Astrocyte of the cerebellum (primary cell): ENCODE data around the gene NDUFS7.

Experiments
- DNase-seq: peaks from one replicate; pipeline ENCODE4 v3.0.0-alpha.2; 2011; ENCODE audit warnings: low read depth
- H3K4me3 ChIP-seq: 2 replicates; pipeline ENCODE4 v1.5.1; 2011; ENCODE audit warnings: mild to moderate bottlenecking, low read depth, low read length, moderate library complexity
- in situ Hi-C: cut with HindIII; loops from 2 replicates; pipeline ENCODE4 v1.10.0; 2017; ENCODE audit warnings: low sequenced_read_pairs
- TF ChIP-seq, protein P1 (sequence below): IDR thresholded peaks from 2 replicates; pipeline ENCODE4 v1.5.1; 2012; ENCODE audit warnings: low read length, low read depth, moderate library complexity, mild to moderate bottlenecking; ENCODE audit errors: missing control alignments

NDUFS7 gene

DNA sequence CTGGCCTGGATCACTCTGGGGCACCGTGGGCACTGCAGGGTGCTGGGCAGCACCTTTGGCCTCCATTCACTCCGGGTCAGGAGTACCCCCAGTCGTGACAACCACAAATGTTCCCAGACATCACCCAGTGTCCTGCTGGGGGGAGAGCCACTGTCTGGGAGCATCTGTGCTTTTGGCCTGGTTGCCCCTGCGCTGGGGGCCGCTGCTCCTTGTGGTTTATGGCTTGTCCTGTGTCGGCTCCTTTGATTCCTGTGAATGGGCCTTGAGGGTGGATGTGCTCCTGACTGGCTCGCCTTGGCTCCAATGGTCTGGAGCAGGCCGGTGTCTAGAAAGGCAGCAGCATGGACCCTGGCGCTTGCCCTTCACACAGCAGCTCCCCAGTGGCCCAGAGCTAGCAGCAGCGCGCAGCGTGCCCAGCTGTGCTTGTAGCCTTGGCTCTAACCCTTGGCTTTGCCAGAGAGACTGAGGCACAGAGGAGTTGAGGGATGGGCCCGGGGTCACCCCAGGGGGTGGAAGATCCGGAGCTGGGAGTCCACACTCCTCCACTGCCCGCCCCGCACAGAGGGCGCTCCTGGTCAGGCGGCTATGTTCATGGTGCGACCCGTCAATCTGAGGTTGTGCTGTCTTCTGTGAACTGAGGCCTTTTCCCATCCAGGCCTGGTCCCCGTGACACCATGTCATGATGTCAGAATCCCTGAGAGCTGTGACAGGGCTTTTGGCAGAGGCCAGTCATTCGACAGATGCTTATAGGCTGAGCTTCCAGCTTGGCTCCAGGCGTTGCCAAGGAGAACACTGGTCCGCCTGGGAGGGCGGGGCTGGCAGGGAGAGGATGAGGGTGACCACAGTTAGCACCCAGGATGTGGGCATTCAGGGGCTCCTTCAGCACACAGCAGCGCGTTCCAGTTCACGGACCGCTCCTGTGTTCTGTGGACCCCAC lies 27.8 kb downstream of the NDUFS7 start:
- H3K4me3 ChIP-seq, result peak overlapping the region; percentile 14

DNA sequence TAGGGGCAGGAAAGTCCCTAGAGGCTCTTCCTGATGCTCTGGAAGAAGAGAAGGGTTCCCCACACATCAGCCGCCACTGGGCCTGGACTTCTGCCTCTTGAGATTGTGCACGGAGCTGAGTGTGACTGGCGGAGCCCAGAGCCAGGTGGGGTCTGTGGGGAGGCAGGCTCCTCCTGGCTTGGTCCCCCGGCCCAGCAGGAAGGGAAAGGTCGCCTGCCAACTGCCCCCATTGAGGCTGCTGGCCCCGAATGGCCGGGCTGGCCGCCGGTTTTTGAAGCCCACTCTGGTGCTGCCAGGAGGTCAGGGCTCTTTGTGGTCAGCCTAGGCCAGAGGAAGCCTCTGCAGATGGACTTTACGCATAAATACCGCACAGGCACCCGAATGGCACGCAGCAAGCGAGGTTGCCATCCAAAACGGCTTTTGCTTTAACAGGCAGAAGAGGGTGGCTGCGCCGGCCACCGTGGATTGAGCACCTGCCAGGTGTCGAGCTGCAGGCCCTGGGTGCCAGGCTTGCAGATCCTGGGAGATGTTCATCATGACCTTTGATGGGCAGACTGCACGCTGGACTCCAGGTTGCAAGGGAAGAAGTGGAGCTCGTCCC lies 28.7 kb downstream of the NDUFS7 start:
- in situ Hi-C loops, result loop anchor here (5.0 kb wide), 2 partner anchors 90 to 130 kb away; no protein-coding TSS in a partner anchor
- no peak for DNase-seq
- TF ChIP-seq, protein P1, sequence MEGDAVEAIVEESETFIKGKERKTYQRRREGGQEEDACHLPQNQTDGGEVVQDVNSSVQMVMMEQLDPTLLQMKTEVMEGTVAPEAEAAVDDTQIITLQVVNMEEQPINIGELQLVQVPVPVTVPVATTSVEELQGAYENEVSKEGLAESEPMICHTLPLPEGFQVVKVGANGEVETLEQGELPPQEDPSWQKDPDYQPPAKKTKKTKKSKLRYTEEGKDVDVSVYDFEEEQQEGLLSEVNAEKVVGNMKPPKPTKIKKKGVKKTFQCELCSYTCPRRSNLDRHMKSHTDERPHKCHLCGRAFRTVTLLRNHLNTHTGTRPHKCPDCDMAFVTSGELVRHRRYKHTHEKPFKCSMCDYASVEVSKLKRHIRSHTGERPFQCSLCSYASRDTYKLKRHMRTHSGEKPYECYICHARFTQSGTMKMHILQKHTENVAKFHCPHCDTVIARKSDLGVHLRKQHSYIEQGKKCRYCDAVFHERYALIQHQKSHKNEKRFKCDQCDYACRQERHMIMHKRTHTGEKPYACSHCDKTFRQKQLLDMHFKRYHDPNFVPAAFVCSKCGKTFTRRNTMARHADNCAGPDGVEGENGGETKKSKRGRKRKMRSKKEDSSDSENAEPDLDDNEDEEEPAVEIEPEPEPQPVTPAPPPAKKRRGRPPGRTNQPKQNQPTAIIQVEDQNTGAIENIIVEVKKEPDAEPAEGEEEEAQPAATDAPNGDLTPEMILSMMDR, result no peak
- no peak overlapping the region for H3K4me3 ChIP-seq

More for the DNA sequence above, 27.8 kb downstream of the NDUFS7 start:
- TF ChIP-seq, protein P1, result no peak
- in situ Hi-C loops, result loop anchor here (5.0 kb wide), 2 partner anchors 89 to 129 kb away; no protein-coding TSS in a partner anchor
- DNase-seq, result no peak

DNA sequence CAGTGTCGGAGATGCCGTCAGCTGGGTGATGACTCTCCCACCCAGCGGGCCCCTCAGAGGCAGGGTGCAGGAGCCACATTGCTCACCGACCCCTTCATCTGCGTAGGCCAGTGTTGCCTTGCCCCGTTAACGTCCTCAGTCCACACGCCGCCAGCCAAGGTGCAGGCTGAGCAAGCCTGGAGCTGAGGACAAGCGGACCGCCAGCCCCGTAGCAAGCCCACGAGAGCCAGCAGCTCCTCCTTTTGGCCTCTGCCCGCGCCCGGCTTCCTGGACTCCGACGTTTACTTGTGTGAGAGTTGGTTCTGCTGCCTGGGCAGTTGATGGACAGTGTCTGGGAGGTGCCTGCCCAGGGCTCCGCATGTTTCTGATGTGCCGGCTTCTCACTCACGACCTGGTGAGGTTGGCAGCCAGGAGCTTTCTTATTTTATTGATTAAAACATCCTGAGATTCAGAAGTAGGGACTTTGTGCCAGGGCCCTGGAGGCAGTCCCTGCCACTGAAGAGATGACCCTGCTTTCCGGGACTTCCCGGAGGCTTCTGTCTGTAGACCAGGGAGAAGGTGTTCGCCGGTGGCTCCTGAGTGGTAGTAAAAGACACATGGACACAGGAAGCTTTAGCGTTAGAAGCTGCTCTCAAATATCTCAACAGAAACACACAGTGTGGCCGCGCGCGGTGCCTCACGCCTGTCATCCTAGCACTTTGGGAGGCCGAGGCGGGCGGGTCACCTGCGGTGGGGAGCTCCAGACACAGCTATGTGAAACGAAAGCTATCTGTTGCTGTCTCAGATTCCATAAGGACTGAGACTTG lies 29.5 kb downstream of the NDUFS7 start:
- in situ Hi-C loops, result loop anchor here (5.0 kb wide), 2 partner anchors 91 to 131 kb away; no protein-coding TSS in a partner anchor
- no peak for DNase-seq
- TF ChIP-seq, protein P1, result no peak
- H3K4me3 ChIP-seq, result no peak overlapping the region

DNA sequence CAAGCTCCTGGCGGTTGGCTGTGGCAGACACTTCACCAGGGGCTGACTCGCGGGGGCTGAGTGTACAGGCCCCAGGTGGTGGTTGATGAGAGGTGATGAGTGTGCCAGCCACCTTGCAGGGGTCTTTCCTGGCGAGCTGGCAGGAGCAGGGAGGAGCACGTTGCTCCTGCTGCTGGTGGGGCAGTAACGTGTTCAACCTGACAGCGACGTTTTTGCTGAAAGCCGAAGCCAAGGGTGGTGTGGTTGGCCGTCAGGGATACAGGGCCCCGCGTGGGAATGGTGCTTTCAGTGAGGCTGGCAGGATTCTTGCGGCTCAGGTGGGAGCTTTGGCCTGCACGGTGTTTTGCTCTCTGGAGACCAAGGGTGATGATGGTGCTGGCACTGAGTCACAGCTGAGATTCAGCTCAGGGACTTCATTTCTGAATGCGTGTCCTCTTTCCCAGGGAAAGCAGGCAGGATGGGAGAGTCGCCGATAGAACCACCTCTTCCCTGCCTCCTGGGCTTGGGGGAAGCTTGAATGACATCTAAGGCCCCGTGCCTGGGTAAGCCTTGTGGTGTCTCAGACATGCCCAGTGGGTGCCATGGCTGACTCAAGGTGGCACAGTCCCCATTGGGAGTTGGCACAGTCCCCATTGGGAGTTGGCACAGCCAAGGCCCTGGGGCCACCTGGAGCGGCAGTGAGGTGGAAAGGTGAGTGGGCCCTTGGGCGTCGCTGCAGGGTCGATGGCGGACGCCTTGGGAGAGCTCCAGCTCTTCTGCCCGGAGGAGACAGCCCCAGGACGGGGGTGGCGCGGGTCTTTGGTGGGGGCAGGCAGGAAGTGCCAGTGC lies 32.5 kb downstream of the NDUFS7 start:
- no peak overlapping the region for H3K4me3 ChIP-seq
- DNase-seq, result no peak

DNA sequence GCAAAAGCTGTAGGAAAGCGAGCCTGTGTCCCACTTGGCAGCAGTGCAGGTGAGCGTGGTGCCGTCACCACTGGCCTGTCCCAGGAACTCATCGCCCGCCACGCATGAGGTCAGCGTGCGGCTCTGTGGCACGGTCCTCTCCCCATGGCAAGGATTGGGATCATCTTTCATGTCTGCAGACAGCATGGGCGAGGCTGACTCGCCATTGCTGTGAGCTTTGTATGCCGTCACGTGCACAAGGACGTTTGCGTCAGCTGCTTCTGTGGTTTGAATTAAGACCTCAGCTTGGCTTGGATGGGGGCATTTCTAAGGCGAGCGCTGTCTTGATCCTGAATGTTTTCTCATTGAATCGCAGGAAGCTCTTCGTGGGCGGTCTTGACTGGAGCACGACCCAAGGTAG lies 33.4 kb downstream of the NDUFS7 start:
- TF ChIP-seq, protein P1, result no peak
- H3K4me3 ChIP-seq, result no peak overlapping the region
- in situ Hi-C loops, result no loop called here
- peak; percentile 59 for DNase-seq

More for the DNA sequence above, 32.5 kb downstream of the NDUFS7 start:
- TF ChIP-seq, protein P1, result no peak
- in situ Hi-C loops, result no loop called here
